SH-SY5Y (cell line): ENCODE measurements around the gene TUFT1.

Experiments used
- GATA2 ChIP-seq: IDR thresholded peaks from 2 replicates; pipeline ENCODE4 v1.6.1; 2011; ENCODE audit warnings: mild to moderate bottlenecking, low read depth, low read length
- GATA3 ChIP-seq: IDR thresholded peaks from 2 replicates; pipeline ENCODE4 v1.6.1; 2011; ENCODE audit warnings: low read depth, mild to moderate bottlenecking, low read length, moderate library complexity

- TF ChIP-seq GATA3: no peak
- no peak for TF ChIP-seq GATA2
These were observed 72.6 kb downstream of the TUFT1 start for GRCh38 chr1:151612501-151613281.
